WERI-Rb-1 (cell line): ENCODE measurements around the gene LEMD1.
"Not testable (repeated sequence)": the region's sequence is repeated elsewhere in the genome, so short reads cannot be mapped to it uniquely, and the experiment has no call there.

ENCODE experiments used
- DNase-seq: peaks from one replicate; pipeline ENCODE4 v3.0.0-alpha.2; 2020
- H3K27ac ChIP-seq: fragments of 250-450 bp; sonication (Bioruptor Pico); 2 replicates; pipeline ENCODE4 v1.5.1; 2020; ENCODE audit warnings: mild to moderate bottlenecking, moderate library complexity
- H3K27me3 ChIP-seq: fragments of 250-450 bp; sonication (Bioruptor Pico); 2 replicates; pipeline ENCODE4 v1.5.1; 2021; ENCODE audit warnings: mild to moderate bottlenecking, low read depth, moderate library complexity; ENCODE audit not compliant: insufficient read depth, severe bottlenecking
- H3K36me3 ChIP-seq: fragments of 250-450 bp; sonication (Bioruptor Pico); 2 replicates; pipeline ENCODE4 v1.5.1; 2020; ENCODE audit warnings: mild to moderate bottlenecking, moderate library complexity
- H3K4me3 ChIP-seq: 2 replicates; pipeline ENCODE4 v1.5.1; 2011; ENCODE audit warnings: low read depth, mild to moderate bottlenecking, control low read depth, low read length
- H3K9me3 ChIP-seq: fragments of 250-450 bp; sonication (Bioruptor Pico); 2 replicates; pipeline ENCODE4 v1.5.1; 2021; ENCODE audit warnings: mild to moderate bottlenecking, moderate library complexity; ENCODE audit not compliant: severe bottlenecking
- TF ChIP-seq, protein P1 (sequence below): IDR thresholded peaks from 2 replicates; pipeline ENCODE4 v1.5.1; 2011; ENCODE audit warnings: low read depth, mild to moderate bottlenecking, control low read depth, inconsistent platforms, low read length

The LEMD1 gene

DNA sequence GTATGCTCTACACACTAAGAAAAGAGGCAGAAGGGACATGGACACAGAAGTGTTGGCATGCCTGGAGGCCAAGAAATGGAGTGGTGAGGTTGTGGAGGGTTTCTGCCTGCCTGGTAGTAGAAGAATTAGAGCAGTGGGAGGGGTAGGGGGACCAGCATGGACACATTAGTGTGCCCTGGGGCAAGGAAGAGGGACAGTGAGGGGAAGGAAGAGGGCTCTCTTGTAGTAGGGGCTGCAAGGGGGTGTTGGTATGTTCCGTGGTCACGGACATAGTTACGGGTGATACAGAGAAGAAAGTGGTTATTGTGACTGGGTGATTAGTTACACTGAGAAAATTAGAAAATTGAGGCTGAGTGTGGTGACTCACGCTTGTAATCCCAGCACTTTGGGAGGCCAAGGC, 23.3 kb downstream of the LEMD1 start:
- H3K4me3 ChIP-seq = no peak overlapping the region
- no peak for DNase-seq
- H3K36me3 ChIP-seq = no peaks in the 10 kb centered on the region
- TF ChIP-seq, protein P1, sequence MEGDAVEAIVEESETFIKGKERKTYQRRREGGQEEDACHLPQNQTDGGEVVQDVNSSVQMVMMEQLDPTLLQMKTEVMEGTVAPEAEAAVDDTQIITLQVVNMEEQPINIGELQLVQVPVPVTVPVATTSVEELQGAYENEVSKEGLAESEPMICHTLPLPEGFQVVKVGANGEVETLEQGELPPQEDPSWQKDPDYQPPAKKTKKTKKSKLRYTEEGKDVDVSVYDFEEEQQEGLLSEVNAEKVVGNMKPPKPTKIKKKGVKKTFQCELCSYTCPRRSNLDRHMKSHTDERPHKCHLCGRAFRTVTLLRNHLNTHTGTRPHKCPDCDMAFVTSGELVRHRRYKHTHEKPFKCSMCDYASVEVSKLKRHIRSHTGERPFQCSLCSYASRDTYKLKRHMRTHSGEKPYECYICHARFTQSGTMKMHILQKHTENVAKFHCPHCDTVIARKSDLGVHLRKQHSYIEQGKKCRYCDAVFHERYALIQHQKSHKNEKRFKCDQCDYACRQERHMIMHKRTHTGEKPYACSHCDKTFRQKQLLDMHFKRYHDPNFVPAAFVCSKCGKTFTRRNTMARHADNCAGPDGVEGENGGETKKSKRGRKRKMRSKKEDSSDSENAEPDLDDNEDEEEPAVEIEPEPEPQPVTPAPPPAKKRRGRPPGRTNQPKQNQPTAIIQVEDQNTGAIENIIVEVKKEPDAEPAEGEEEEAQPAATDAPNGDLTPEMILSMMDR = no peak
- H3K27me3 ChIP-seq = no peaks in the 10 kb centered on the region
- H3K27ac ChIP-seq = no peak overlapping the region
- H3K9me3 ChIP-seq = no peaks in the 10 kb centered on the region

DNA sequence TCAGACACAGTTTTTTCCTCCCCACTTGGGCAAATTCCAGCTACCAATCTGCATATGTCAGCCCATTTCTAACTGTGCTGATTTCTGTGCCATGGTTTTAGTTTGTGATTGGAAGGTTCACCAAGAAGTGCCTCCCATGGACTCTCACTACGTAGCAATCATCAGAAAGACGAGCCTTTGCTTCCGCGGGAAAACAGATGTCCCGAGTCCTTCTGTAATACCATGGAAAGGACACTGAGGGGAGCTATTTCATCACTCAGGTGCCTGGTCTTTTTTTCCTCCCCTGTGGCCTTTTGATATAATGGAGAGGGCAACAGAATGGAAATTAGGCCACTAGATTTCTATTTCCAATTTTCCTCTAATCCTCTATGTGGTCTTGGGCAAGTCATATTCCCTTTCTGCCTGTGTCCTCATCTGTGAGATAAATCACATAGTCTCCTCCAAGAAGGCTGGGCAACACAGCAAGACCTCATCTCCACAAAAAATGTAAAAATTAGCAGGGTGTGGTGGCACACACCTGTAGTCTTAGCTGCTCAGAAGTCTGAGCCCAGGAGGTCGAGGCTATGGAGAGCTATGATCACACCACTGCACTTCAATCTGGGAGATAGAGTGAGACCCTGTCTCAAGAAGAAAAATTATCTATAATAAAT, 24.8 kb downstream of the LEMD1 start:
- DNase-seq = peak; percentile 85
- H3K4me3 ChIP-seq = no peak overlapping the region
- H3K27me3 ChIP-seq = no peaks in the 10 kb centered on the region
- TF ChIP-seq, protein P1 = peak; percentile 98
- no peaks in the 10 kb centered on the region for H3K36me3 ChIP-seq
- H3K27ac ChIP-seq = no peak overlapping the region
- no peaks in the 10 kb centered on the region for H3K9me3 ChIP-seq

DNA sequence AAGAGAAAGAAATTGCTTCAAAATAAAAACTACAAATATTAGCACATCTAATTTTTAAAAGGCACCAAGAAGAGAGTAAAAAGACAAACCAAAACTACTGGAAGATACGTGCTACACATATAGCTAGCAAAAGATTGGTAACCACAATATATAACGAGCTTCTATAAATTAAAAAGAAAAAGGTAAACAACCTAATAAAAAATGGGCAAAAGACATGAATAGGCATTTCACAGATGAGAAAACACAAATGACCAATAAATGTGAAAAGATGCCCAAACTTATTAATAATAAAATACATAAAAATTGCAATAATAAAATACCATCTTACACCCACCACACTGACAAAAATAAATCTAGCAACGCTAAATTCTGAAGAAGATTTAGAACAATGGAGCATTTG, 26.2 kb downstream of the LEMD1 start:
- Histone ChIP-seq H3K9me3 (no peaks in the 10 kb centered on the region), H3K27ac (no peak overlapping the region), H3K36me3 (no peaks in the 10 kb centered on the region), H3K27me3 (no peaks in the 10 kb centered on the region), H3K4me3 (no peak overlapping the region)
- no peak for DNase-seq
- TF ChIP-seq, protein P1 = no peak

DNA sequence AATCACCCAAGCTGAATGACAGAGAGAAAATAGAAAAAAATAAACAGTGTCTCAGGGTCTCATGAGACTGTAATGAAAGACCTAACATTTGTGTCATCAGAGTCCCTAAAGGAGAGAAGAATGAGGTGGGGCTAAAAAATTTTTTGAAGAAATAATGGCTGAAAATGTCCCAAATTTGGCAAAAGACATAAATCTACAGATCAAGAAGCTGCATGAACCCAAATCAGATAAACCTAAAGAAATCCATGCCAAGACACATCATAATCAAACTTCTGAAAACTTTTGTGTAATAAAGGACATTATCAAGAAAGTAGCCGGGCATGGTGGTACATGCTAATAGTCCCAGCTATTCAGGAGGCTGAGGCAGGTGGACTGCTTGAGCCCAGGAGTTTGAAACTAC, 29.2 kb downstream of the LEMD1 start:
- TF ChIP-seq, protein P1 = no peak
- H3K36me3 ChIP-seq = no peaks in the 10 kb centered on the region
- H3K4me3 ChIP-seq = no peak overlapping the region
- H3K27ac ChIP-seq = no peak overlapping the region
- H3K9me3 ChIP-seq = peaks cover 2% of the 10 kb centered on the region
- no peaks in the 10 kb centered on the region for H3K27me3 ChIP-seq
- DNase-seq = peak; percentile 1

DNA sequence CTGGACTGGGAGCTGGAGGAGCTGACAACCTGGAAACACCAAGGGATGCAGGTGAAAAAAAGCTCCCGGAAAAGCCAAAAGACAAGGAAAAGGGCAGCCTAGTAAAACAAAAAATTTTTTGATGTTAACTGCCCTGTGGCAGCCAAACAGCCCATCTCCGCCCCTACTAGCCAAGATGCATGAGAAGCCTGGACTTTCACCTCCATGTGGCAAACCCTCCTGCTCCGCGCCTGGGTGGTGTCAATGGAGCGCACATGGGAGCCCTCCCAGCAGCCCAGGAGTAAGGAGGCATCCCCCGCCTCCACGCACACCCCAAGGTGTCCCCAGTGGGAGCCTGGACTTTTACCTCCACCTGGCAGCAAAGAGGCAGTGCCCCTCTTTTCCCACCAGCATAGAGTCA, 30.5 kb downstream of the LEMD1 start:
- H3K9me3 ChIP-seq = peaks cover 3% of the 10 kb centered on the region
- peak; percentile 12 for DNase-seq
- TF ChIP-seq, protein P1 = no peak
- no peaks in the 10 kb centered on the region for H3K27me3 ChIP-seq
- no peak overlapping the region for H3K4me3 ChIP-seq
- H3K36me3 ChIP-seq = no peaks in the 10 kb centered on the region
- H3K27ac ChIP-seq = no peak overlapping the region

DNA sequence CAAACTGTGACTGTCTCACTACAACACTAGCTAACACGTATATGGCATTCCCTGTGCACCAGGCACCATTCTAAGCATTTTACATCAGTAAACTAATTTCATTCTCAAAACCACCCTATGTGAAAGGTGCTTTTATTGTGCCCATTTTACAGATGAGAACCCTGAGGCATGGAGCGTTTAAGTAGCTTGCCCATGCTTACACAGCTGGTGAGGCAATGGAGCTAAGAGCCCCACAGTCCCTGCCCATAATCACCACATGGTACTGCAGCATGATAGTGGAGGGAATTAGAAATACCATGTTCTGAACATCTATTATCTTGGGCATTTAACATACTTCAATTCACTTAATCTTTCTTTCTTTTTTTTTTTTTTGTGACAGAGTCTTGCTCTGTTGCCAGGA, 34.0 kb downstream of the LEMD1 start:
- no peaks in the 10 kb centered on the region for H3K27me3 ChIP-seq

DNA sequence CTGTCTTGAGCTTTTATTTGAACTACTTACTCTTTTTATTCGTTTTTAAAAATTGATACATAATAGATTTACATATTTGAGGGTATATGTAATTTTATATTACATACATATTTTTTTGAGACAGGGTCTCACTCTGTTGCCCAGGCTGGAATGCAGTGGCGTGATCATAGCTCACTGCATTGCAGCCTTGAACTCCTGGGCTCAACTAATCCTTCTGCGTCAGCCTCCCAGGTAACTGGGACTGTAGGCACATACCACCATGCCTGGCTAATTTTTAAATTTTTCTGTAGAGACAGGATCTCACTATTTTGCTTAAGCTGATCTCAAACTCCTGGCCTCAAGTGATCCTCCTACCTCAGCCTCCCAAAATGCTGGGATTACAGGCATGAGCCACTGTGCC, 38.9 kb downstream of the LEMD1 start:
- H3K27ac ChIP-seq, DNase-seq, H3K4me3 ChIP-seq, H3K27me3 ChIP-seq, H3K36me3 ChIP-seq, H3K9me3 ChIP-seq: not testable (repeated sequence)

More for the DNA sequence above, 34.0 kb downstream of the LEMD1 start:
- no peak overlapping the region for H3K27ac ChIP-seq
- no peak overlapping the region for H3K4me3 ChIP-seq
- no peaks in the 10 kb centered on the region for H3K36me3 ChIP-seq
- TF ChIP-seq, protein P1 = no peak
- peak; percentile 10 for DNase-seq
- peaks cover 3% of the 10 kb centered on the region for H3K9me3 ChIP-seq
